Stomach (tissue), 4 donors: ENCODE results near the gene NOS3.

Source experiments
- CTCF ChIP-seq, 7 experiments: fragments of 450-650 bp in 4 of 7; fragments of 200-600 bp in 3 of 7; sonication (generic) in 3 of 7; IDR thresholded peaks; one replicate each; pipeline ENCODE4 v1.5.1; 2016 to 2019; ENCODE audit warnings: antibody characterized with exemption in 7 of 7, control low read depth in 2 of 7, mild to moderate bottlenecking in 1 of 7
- EP300 ChIP-seq: sonication (generic); formaldehyde crosslinking; IDR thresholded peaks from one replicate; pipeline ENCODE4 v1.6.1; 2017; ENCODE audit warnings: antibody characterized with exemption
- POLR2A ChIP-seq, 4 donors: fragments of 450-650 bp; IDR thresholded peaks; one replicate each; pipeline ENCODE4 v1.6.1; 2016; ENCODE audit warnings: antibody characterized with exemption in 4 of 4, control low read depth in 2 of 4, mild to moderate bottlenecking in 1 of 4, moderate library complexity in 1 of 4
- POLR2AphosphoS5 ChIP-seq, 3 donors: sonication (generic); formaldehyde crosslinking; IDR thresholded peaks; one replicate each; pipeline ENCODE4 v1.6.1; 2016; ENCODE audit warnings: antibody characterized with exemption in 3 of 3

GRCh38 chr7:151010037-151010306 lies 19.2 kb downstream of the NOS3 start:
- TF ChIP-seq CTCF (IDR thresholded peaks at IDR 0.05), result no peak
- no peak for TF ChIP-seq POLR2AphosphoS5 (IDR thresholded peaks at IDR 0.05)
- no peak for TF ChIP-seq POLR2A (IDR thresholded peaks at IDR 0.05)
- TF ChIP-seq EP300, result no peak
